ENCODE data around the gene FILIP1L.
A peak's percentile ranks its signal among the peaks of the same experiment; 100 is the strongest.

The FILIP1L gene

GRCh38 chr3:100008081-100008698, 106.1 kb downstream of the FILIP1L start:
- no peak for DNase-seq (ENCODE audit: low spot score)

- no peak for DNase-seq (ENCODE audit: low spot score)
These were observed 107.0 kb downstream of the FILIP1L start for GRCh38 chr3:100007313-100007712.

- DNase-seq (ENCODE audit: low spot score): no peak
These were observed 107.6 kb downstream of the FILIP1L start for GRCh38 chr3:100006570-100007271.

GRCh38 chr3:100005665-100006393, 108.5 kb downstream of the FILIP1L start:
- DNase-seq (ENCODE audit: low spot score): no peak

GRCh38 chr3:100004931-100005330, 109.4 kb downstream of the FILIP1L start:
- no peak for DNase-seq (ENCODE audit: low spot score)

GRCh38 chr3:100003609-100004503, 110.4 kb downstream of the FILIP1L start:
- DNase-seq (ENCODE audit: low spot score): no peak

GRCh38 chr3:100002599-100003350, 111.5 kb downstream of the FILIP1L start:
- DNase-seq (ENCODE audit: low spot score): peak; percentile 43

GRCh38 chr3:100001526-100002270, 112.6 kb downstream of the FILIP1L start:
- DNase-seq (ENCODE audit: low spot score): no peak

GRCh38 chr3:100001083-100001482, 113.2 kb downstream of the FILIP1L start:
- no peak for DNase-seq (ENCODE audit: low spot score)

GRCh38 chr3:99999536-99999935, 114.8 kb downstream of the FILIP1L start:
- DNase-seq (ENCODE audit: low spot score): no peak

- no peak for DNase-seq (ENCODE audit: low spot score)
These were observed 117.0 kb downstream of the FILIP1L start for GRCh38 chr3:99997293-99997692.

GRCh38 chr3:99990179-99990578, 124.1 kb downstream of the FILIP1L start:
- no peak for DNase-seq (ENCODE audit: low spot score)

- DNase-seq (ENCODE audit: low spot score): no peak
These were observed 129.6 kb downstream of the FILIP1L start for GRCh38 chr3:99984668-99985067.

- no peak for DNase-seq (ENCODE audit: low spot score)
These were observed 130.2 kb downstream of the FILIP1L start for GRCh38 chr3:99984139-99984538.

GRCh38 chr3:99982650-99983049, 131.7 kb downstream of the FILIP1L start:
- DNase-seq (ENCODE audit: low spot score): no peak

GRCh38 chr3:99981138-99981537, 133.2 kb downstream of the FILIP1L start:
- DNase-seq (ENCODE audit: low spot score): no peak

GRCh38 chr3:99980606-99981005, 133.7 kb downstream of the FILIP1L start:
- DNase-seq (ENCODE audit: low spot score): no peak

GRCh38 chr3:99978221-99978620, 136.1 kb downstream of the FILIP1L start:
- no peak for DNase-seq (ENCODE audit: low spot score)

GRCh38 chr3:99976584-99976983, 137.7 kb downstream of the FILIP1L start:
- no peak for DNase-seq (ENCODE audit: low spot score)

GRCh38 chr3:99974989-99975388, 139.3 kb downstream of the FILIP1L start:
- no peak for DNase-seq (ENCODE audit: low spot score)

All from HuH-7.5 (cell line).